ENCODE results near the gene POLN. TPM values are rescaled to one million over a fixed set of nuclear protein-coding genes. Genes with fewer than 3 reads are reported as not detected.
"Not testable (repeated sequence)": the region's sequence is repeated elsewhere in the genome, so short reads cannot be mapped to it uniquely, and the experiment has no call there.

POLN gene
- total RNA-seq, 1 experiment from 2014 or later, result 0.24 TPM

GRCh38 chr4:2042204-2042946, 199.5 kb downstream of the POLN start:
- no peak for DNase-seq (ENCODE audit: low read depth)

DNA sequence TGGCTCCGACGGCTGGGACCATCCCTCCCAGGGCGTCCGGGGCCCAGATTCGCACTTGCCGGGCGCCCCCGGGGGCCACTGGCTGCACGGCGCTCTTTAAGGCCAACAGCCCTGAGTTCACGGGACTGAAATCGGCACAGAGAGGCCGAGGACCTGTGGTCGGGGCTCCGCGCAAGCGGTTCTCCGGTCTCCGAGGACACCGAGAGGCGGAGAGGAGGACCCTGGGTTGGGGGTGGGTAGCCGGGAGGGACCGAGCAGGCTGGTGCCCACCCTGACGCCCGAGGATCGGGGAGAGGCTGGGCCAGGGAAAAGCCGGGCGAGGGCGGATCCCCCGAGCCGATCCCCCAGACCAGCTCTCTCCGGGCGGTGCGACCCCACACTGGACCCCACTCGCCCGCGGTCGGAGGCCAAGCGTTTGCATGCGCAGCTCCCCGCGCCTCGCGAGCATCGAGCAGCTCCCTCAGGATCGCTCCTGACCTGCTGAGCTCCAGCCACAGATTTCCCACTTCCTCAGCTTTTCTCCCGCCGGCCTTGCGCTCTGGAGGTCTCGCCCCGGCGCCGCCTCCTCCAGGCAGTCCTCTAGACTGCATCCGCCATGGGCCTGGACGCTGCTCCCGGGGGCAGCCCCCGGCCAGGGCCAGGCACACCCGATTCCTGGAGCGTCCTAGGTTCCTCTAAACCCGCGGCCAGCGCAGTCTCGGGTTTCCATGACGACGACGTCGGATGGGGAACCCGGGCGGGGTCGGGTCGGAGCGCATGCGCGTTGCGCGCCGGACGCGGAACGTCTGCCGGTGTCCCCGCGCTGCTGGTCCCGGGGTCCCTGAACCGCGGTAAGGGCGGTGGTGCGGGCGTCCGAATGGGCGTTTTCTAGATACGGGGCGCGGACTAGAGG, 200.4 kb downstream of the POLN start:
- peak; percentile 65 for DNase-seq (ENCODE audit: low read depth)

- no peak for DNase-seq (ENCODE audit: low read depth)
These were observed 201.3 kb downstream of the POLN start for GRCh38 chr4:2040391-2041238.

- no peak for DNase-seq (ENCODE audit: low read depth)
These were observed 205.1 kb downstream of the POLN start for GRCh38 chr4:2036866-2037265.

DNA sequence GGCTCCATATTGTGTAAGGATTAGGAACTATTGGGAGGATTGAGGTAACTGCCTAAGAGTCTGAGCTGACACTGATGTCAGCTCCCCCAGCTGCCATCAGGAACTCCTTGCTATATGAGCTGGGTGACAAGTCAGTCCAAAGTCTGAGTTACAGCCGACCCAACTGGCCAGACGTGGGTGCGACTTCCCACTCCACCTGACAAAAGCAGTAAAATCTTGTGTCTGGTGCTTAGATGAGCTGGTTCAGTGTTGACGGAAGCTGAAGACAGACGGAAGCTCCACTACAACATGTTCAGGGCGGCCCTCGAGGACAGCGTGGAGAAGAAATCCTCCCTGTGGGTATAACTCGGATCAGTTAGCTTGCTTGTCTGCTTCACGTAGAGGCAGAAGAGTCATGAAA, 205.6 kb downstream of the POLN start:
- no peak for DNase-seq (ENCODE audit: low read depth)

DNA sequence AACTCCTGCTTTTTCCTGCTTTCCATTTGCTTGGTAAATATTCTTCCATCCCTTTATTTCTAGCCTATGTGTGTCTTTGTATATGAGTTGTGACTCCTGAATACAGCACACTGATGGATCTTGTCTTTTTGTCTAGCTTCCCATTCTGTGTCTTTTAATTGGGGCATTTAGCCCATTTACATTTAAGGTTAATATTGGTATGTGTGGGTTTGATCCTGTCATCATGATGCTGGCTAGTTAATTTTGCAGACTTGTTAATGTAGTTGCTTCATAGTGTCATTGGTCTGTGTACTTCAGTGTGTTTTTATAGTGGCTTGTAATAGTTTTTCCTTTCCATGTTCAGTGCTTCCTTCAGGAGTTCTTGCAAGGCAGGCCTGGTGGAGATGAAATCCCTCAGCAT, 210.8 kb downstream of the POLN start:
- not testable (repeated sequence) for DNase-seq (ENCODE audit: low read depth)

DNA sequence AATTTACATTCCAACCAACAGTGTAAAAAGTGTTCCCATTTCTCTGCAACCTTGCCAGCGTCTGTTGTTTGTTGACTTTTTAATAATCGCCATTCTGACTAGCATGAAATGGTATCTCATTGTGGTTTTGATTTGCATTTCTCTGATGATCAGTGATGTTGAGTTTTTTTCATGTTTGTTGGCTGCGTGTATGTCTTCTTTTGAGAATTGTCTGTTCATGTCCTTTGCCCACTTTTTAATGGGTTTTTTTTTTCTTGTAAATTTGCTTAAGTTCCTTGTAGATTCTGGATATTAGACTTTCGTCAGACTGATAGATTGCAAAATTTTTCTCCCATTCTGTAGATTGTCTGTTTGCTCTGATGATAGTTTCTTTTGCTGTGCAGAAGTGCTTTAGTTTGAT, 214.8 kb downstream of the POLN start:
- not testable (repeated sequence) for DNase-seq (ENCODE audit: low read depth)

DNA sequence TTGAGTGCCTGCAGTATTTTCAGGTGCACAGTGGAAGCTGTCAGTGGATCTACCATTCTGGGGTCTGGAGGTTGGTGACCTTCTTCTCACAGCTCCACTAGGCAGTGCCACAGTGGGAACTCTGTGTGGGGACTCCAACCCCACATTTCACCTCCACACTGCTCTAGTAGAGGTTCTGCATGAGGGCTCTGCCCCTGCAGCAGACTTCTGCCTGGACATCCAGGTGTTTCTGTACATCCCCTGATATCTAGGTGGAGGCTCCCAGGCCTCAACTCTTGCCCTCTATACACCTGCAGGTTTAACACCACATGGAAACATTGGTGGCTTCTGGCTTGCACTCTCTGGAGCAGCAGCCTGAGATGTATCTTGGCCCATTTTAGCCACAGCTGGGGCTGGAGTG, 216.1 kb downstream of the POLN start:
- DNase-seq (ENCODE audit: low read depth), result no peak

GRCh38 chr4:2024683-2025082, 217.2 kb downstream of the POLN start:
- no peak for DNase-seq (ENCODE audit: low read depth)

Other genes starting within 250 kb of the POLN start
- 12.3 and 12.5 TPM in 2 replicates for gene NELFA, start 233.1 kb downstream of the POLN start, total RNA-seq (2014; rRNA removed; shearing (Covaris generic))
- 0.10 TPM in 1 of 2 replicates, not detected in the other for gene NAT8L, start 182.8 kb downstream of the POLN start, total RNA-seq (2014; rRNA removed; shearing (Covaris generic))
- gene HAUS3, start within 50 bp of the POLN start, total RNA-seq (2014; rRNA removed; shearing (Covaris generic)), result 12.1 and 12.2 TPM in 2 replicates
- 16.2 and 17.2 TPM in 2 replicates for gene MXD4, start 20.0 kb upstream of the POLN start, total RNA-seq (2014; rRNA removed; shearing (Covaris generic))
- 4.2 and 8.0 TPM in 2 replicates for gene ZFYVE28, start 176.5 kb upstream of the POLN start, total RNA-seq (2014; rRNA removed; shearing (Covaris generic))
- gene CFAP99, start 176.8 kb upstream of the POLN start, total RNA-seq (2014; rRNA removed; shearing (Covaris generic)), result 0.96 TPM in 1 of 2 replicates, not detected in the other
- gene RNF4, start 227.0 kb upstream of the POLN start, total RNA-seq (2014; rRNA removed; shearing (Covaris generic)), result 42.4 and 58.2 TPM in 2 replicates